GM10248 (cell line): ENCODE data around the gene PRKN.

Source experiments
- CTCF ChIA-PET: fragments of 300-600 bp; sonication (Branson Sonifier 250); formaldehyde crosslinking; extraction: SDS; loops from one replicate; lab custom pipeline; 2021; ENCODE audit warnings: antibody characterized with exemption; lab: Yijun Ruan, JAX
- POLR2A ChIA-PET: fragments of 350-650 bp; sonication (Branson Sonifier 250); formaldehyde crosslinking; extraction: SDS; loops from one replicate; lab custom pipeline; 2020; ENCODE audit warnings: antibody characterized with exemption; lab: Yijun Ruan, JAX
- DNase-seq: peaks from one replicate; pipeline ENCODE4 v3.0.0; 2012; ENCODE audit errors: extremely low spot score
- TF ChIP-seq, protein P1 (sequence below): IDR thresholded peaks from 2 replicates; pipeline ENCODE4 v1.5.1; 2012; ENCODE audit warnings: mild to moderate bottlenecking, low read depth; ENCODE audit errors: extremely low read depth, missing control alignments, control extremely low read depth

Gene PRKN

GRCh38 chr6:162345051-162345511, 382.5 kb downstream of the PRKN start:
- no peak for DNase-seq
- POLR2A ChIA-PET = no interaction called here
- TF ChIP-seq, protein P1, sequence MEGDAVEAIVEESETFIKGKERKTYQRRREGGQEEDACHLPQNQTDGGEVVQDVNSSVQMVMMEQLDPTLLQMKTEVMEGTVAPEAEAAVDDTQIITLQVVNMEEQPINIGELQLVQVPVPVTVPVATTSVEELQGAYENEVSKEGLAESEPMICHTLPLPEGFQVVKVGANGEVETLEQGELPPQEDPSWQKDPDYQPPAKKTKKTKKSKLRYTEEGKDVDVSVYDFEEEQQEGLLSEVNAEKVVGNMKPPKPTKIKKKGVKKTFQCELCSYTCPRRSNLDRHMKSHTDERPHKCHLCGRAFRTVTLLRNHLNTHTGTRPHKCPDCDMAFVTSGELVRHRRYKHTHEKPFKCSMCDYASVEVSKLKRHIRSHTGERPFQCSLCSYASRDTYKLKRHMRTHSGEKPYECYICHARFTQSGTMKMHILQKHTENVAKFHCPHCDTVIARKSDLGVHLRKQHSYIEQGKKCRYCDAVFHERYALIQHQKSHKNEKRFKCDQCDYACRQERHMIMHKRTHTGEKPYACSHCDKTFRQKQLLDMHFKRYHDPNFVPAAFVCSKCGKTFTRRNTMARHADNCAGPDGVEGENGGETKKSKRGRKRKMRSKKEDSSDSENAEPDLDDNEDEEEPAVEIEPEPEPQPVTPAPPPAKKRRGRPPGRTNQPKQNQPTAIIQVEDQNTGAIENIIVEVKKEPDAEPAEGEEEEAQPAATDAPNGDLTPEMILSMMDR = no peak
- CTCF ChIA-PET = no interaction called here

GRCh38 chr6:162344646-162345010, 382.9 kb downstream of the PRKN start:
- CTCF ChIA-PET = no interaction called here

DNA sequence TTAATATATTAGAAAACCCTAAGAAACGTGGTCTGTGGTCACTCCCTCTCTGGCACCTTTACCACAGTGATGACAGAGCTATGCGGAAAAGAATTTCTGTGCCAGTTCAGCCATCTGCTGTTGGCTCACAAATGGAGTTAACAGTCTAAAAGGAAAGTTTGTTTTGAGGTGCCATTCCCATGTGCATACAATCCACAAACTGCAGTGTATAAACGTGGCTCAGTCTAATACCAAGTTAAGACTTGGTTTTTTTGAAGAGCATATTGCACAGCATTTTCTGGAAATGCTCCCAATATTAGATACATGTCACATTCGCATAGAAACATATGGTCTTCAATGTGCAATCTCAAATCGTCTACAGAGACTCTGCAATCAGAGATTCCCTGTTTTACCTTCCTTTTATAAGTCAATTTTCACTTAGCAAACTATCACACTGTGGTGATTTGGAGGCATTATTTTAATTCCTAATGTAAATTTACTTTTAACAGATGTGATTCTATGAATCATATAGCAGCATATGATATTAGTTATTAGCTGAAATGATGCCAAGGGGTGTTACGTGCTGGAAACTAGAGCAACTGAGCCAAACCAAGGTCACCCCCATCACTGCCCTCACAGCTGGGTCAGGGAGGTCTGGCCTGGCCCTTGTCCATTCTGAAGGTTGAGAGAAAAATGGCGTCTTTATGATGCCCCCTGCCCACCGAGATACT, 383.5 kb downstream of the PRKN start:
- no peak for DNase-seq
- ChIA-PET CTCF (no interaction called here), POLR2A (no interaction called here)
- TF ChIP-seq, protein P1 = no peak

More at GRCh38 chr6:162344646-162345010, 382.9 kb downstream of the PRKN start:
- TF ChIP-seq, protein P1 = no peak
- POLR2A ChIA-PET = no interaction called here
- no peak for DNase-seq

- TF ChIP-seq, protein P1 = no peak
- DNase-seq = no peak
- CTCF ChIA-PET = no interaction called here
- POLR2A ChIA-PET = no interaction called here
Observed at GRCh38 chr6:162343198-162343935, 384.2 kb downstream of the PRKN start.

DNA sequence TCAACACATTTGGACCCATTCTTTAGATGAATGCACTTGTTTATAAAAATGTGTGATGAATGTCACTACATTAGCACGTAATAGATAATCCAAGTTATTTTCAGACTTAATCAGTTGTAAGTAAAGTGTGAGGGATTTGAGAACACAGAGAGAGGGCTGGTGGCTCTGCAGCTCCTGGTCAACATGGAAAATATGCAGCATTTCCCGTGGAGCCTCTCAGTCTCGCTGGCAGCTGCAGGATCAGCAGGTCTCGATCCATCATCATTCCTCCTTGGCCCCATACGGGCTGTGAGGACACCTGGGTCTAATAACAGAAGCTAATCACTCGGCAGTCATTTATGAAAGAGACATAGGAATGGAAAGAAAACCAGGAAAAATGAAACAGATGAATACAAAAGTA, 390.2 kb downstream of the PRKN start:
- DNase-seq = no peak
- TF ChIP-seq, protein P1 = no peak
- CTCF ChIA-PET = no interaction called here
- POLR2A ChIA-PET = no interaction called here

- DNase-seq = no peak
- CTCF ChIA-PET = no interaction called here
- TF ChIP-seq, protein P1 = no peak
- POLR2A ChIA-PET = no interaction called here
Observed at GRCh38 chr6:162336359-162336758, 391.2 kb downstream of the PRKN start.
